Breast epithelium (tissue), 4 donors: ENCODE measurements around the gene PRR14L. TPM values are rescaled to one million over a fixed set of nuclear protein-coding genes. Genes with fewer than 3 reads are reported as not detected.
"Not testable (repeated sequence)": the region's sequence is repeated elsewhere in the genome, so short reads cannot be mapped to it uniquely, and the experiment has no call there.

ENCODE experiments used
- DNase-seq, 2 donors: peaks; one replicate each; pipeline ENCODE4 v3.0.0-alpha.2; 2019; ENCODE audit warnings: low spot score in 2 of 2
- H3K27ac ChIP-seq, 2 donors: fragments of 200-600 bp; sonication (generic) in 1 of 2; one replicate each; pipeline ENCODE4 v1.5.1; 2016 to 2019; ENCODE audit warnings: mild to moderate bottlenecking in 1 of 2
- H3K27me3 ChIP-seq, 2 donors: fragments of 200-600 bp; sonication (generic) in 1 of 2; one replicate each; pipeline versions ENCODE4 v1.5.1 to v1.6.0; 2017 to 2019; ENCODE audit warnings: control low read depth in 1 of 2, mild to moderate bottlenecking in 1 of 2
- H3K36me3 ChIP-seq: fragments of 200-600 bp; one replicate; pipeline ENCODE4 v1.5.1; 2019
- H3K4me1 ChIP-seq, 2 donors: fragments of 200-600 bp; sonication (generic); one replicate each; pipeline ENCODE4 v1.5.1; 2016 to 2019; ENCODE audit warnings: control low read depth in 1 of 2
- H3K4me3 ChIP-seq, 3 donors: fragments of 200-600 bp; sonication (generic); 1 replicate in 2 of 3; 2 replicates in 1 of 3; pipeline ENCODE4 v1.5.1; 2016 to 2019; ENCODE audit warnings: mild to moderate bottlenecking in 3 of 3, moderate library complexity in 2 of 3
- H3K9me3 ChIP-seq, 2 donors: fragments of 200-600 bp; sonication (generic) in 1 of 2; one replicate each; pipeline ENCODE4 v1.5.1; 2016 to 2019; ENCODE audit warnings: control low read depth in 1 of 2
- CTCF ChIP-seq, 3 donors: fragments of 450-650 bp; IDR thresholded peaks; one replicate each; pipeline ENCODE4 v1.5.1; 2016 to 2017; ENCODE audit warnings: antibody characterized with exemption in 3 of 3, mild to moderate bottlenecking in 3 of 3, moderate library complexity in 3 of 3
- POLR2A ChIP-seq: fragments of 450-650 bp; IDR thresholded peaks from one replicate; pipeline ENCODE4 v1.6.1; 2016; ENCODE audit warnings: antibody characterized with exemption, mild to moderate bottlenecking, moderate library complexity
- POLR2AphosphoS5 ChIP-seq, 3 donors: sonication (generic); formaldehyde crosslinking; IDR thresholded peaks; one replicate each; pipeline ENCODE4 v1.6.1; 2017; ENCODE audit warnings: antibody characterized with exemption in 3 of 3
- intact Hi-C: fragments of 100-400 bp; cut with DNase I; formaldehyde crosslinking; loops from one replicate; pipeline ENCODE4 v1.15.1; 2023; ENCODE audit warnings: low total_unique reads
- total RNA-seq, 3 donors: library from RNA; depleted of rRNA; stranded (reverse); fragments of >200 nt; gene quantifications; one replicate each; pipeline ENCODE4 v1.1.0, GENCODE V29; 2016

Gene PRR14L
- total RNA-seq, 3 donors from 2014 or later = 24.9 to 31.3 (median 27.5) TPM

- no peak for DNase-seq
- Histone ChIP-seq H3K36me3 (no peaks in the 10 kb centered on the region), H3K27me3 (no peaks in the 10 kb centered on the region), H3K9me3 (no peaks in the 10 kb centered on the region), H3K4me1 (no peaks in the 10 kb centered on the region), H3K4me3 (no peak overlapping the region), H3K27ac (no peak overlapping the region)
- intact Hi-C loops = no loop called here
- TF ChIP-seq POLR2A (no peak), CTCF (IDR thresholded peaks at IDR 0.05) (no peak), POLR2AphosphoS5 (IDR thresholded peaks at IDR 0.05) (no peak)
These were observed 23.5 kb upstream of the PRR14L start for GRCh38 chr22:31773416-31773815.

GRCh38 chr22:31768422-31769059, 18.6 kb upstream of the PRR14L start:
- Histone ChIP-seq H3K27ac (no peak overlapping the region), H3K9me3 (no peaks in the 10 kb centered on the region), H3K27me3 (no peaks in the 10 kb centered on the region), H3K4me3 (no peak overlapping the region), H3K36me3 (no peaks in the 10 kb centered on the region), H3K4me1 (no peaks in the 10 kb centered on the region)
- intact Hi-C loops = loop anchor here (10.0 kb wide), 1 partner anchor 476 kb away; no protein-coding TSS in a partner anchor
- TF ChIP-seq POLR2A (no peak), CTCF (IDR thresholded peaks at IDR 0.05) (no peak), POLR2AphosphoS5 (IDR thresholded peaks at IDR 0.05) (no peak)
- no peak for DNase-seq

- Histone ChIP-seq H3K9me3 (no peaks in the 10 kb centered on the region), H3K36me3 (no peaks in the 10 kb centered on the region), H3K27me3 (no peaks in the 10 kb centered on the region), H3K4me1 (no peaks in the 10 kb centered on the region), H3K27ac (no peak overlapping the region), H3K4me3 (no peak overlapping the region)
- TF ChIP-seq POLR2AphosphoS5 (IDR thresholded peaks at IDR 0.05) (no peak), POLR2A (no peak), CTCF (IDR thresholded peaks at IDR 0.05) (no peak)
- intact Hi-C loops = loop anchor here (10.0 kb wide), 1 partner anchor 480 kb away; no protein-coding TSS in a partner anchor
- no peak for DNase-seq
These were observed 14.9 kb upstream of the PRR14L start for GRCh38 chr22:31764785-31765184.

- H3K36me3 ChIP-seq = not testable (repeated sequence)
These were observed 8.9 kb upstream of the PRR14L start for GRCh38 chr22:31758860-31759259.

GRCh38 chr22:31757265-31757664, 7.3 kb upstream of the PRR14L start:
- H3K9me3 ChIP-seq = no peaks in the 10 kb centered on the region
- no peak overlapping the region for H3K4me3 ChIP-seq
- peaks cover 0 to 12% of the 10 kb centered on the region in 2 donors for H3K4me1 ChIP-seq
- H3K27ac ChIP-seq = no peak overlapping the region
- no peak for DNase-seq
- H3K27me3 ChIP-seq = no peaks in the 10 kb centered on the region
- H3K36me3 ChIP-seq = no peaks in the 10 kb centered on the region
- intact Hi-C loops = no loop called here
- no peak for TF ChIP-seq POLR2A
- no peak for TF ChIP-seq CTCF (IDR thresholded peaks at IDR 0.05)
- TF ChIP-seq POLR2AphosphoS5 (IDR thresholded peaks at IDR 0.05) = no peak

More at GRCh38 chr22:31758860-31759259, 8.9 kb upstream of the PRR14L start:
- intact Hi-C loops, DNase-seq, H3K27ac ChIP-seq, H3K4me1 ChIP-seq, H3K27me3 ChIP-seq, H3K9me3 ChIP-seq, H3K4me3 ChIP-seq: not testable (repeated sequence)
